IPS-NIHi11 (cell line): ENCODE data around the gene POTEF.
A peak's percentile ranks its signal among the peaks of the same experiment; 100 is the strongest.
"Not testable (repeated sequence)": the region's sequence is repeated elsewhere in the genome, so short reads cannot be mapped to it uniquely, and the experiment has no call there.

Source experiments
- DNase-seq: peaks from one replicate; pipeline ENCODE4 v3.0.0; 2012; ENCODE audit warnings: mixed read lengths, low spot score

The POTEF gene

GRCh38 chr2:130129120-130129829, at the start of gene POTEF:
POTEF (minus strand) TSS chr2:130129222; CDS start chr2:130120515, 8,707 bp downstream.
- not testable (repeated sequence) for DNase-seq

- not testable (repeated sequence) for DNase-seq
Observed at GRCh38 chr2:130174866-130175265, 45.8 kb upstream of the POTEF start.

- DNase-seq: no peak
Observed at GRCh38 chr2:130169896-130170295, 40.9 kb upstream of the POTEF start.

- DNase-seq: not testable (repeated sequence)
Observed at GRCh38 chr2:130169163-130169562, 40.1 kb upstream of the POTEF start.

- DNase-seq: not testable (repeated sequence)
Observed at GRCh38 chr2:130166611-130167010, 37.6 kb upstream of the POTEF start.

GRCh38 chr2:130165293-130166016, 36.4 kb upstream of the POTEF start:
- DNase-seq: no peak

GRCh38 chr2:130162968-130163367, 33.9 kb upstream of the POTEF start:
- no peak for DNase-seq

GRCh38 chr2:130162486-130162885, 33.5 kb upstream of the POTEF start:
- DNase-seq: not testable (repeated sequence)

- DNase-seq: not testable (repeated sequence)
Observed at GRCh38 chr2:130160838-130161705, 32.0 kb upstream of the POTEF start.

GRCh38 chr2:130160131-130160530, 31.1 kb upstream of the POTEF start:
- DNase-seq: no peak

- DNase-seq: not testable (repeated sequence)
Observed at GRCh38 chr2:130159376-130159775, 30.4 kb upstream of the POTEF start.

GRCh38 chr2:130158631-130159030, 29.6 kb upstream of the POTEF start:
- DNase-seq: no peak

- DNase-seq: not testable (repeated sequence)
Observed at GRCh38 chr2:130157825-130158514, 28.9 kb upstream of the POTEF start.

- not testable (repeated sequence) for DNase-seq
Observed at GRCh38 chr2:130157354-130157753, 28.3 kb upstream of the POTEF start.

GRCh38 chr2:130156624-130157004, 27.6 kb upstream of the POTEF start:
- DNase-seq: no peak

GRCh38 chr2:130155956-130156623, 27.1 kb upstream of the POTEF start:
- peak; percentile 62 for DNase-seq

- no peak for DNase-seq
Observed at GRCh38 chr2:130154773-130155765, 26.0 kb upstream of the POTEF start.

- DNase-seq: not testable (repeated sequence)
Observed at GRCh38 chr2:130154423-130154770, 25.4 kb upstream of the POTEF start.

- DNase-seq: not testable (repeated sequence)
Observed at GRCh38 chr2:130153721-130154422, 24.9 kb upstream of the POTEF start.
